ENCODE data around the gene GDPD2.
"Not testable (repeated sequence)": the region's sequence is repeated elsewhere in the genome, so short reads cannot be mapped to it uniquely, and the experiment has no call there.

GDPD2 gene

DNA sequence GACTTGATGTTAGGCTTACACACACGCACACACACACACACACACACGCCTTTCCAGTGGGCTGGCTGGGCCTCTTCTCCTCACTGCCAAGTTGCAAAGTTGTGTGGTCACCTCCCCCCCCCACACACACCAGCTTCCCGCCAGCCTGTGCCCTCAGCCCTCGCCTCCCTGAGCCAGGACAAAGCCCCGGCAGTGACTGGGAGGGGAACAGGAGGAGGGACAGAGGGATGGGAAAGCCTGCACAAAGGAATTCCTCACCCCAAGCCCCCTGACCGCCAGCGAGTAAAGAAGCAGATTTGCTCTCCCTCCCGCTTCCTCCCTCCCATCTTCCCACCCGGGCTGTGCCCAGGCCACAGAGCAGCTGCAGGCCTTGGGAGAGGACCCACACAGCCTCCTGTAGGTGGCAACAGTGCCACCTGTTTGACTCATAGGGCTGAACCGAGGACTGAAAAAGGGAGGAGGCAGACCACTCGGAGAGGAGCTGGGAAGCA, at the start of gene GDPD2:
Gene GDPD2 (plus strand): TSS at position 464 of the 491 bp plus-strand sequence. CDS start 1,671 bp downstream, outside the sequence.
- no peak for DNase-seq (ENCODE audit: low read depth)

DNA sequence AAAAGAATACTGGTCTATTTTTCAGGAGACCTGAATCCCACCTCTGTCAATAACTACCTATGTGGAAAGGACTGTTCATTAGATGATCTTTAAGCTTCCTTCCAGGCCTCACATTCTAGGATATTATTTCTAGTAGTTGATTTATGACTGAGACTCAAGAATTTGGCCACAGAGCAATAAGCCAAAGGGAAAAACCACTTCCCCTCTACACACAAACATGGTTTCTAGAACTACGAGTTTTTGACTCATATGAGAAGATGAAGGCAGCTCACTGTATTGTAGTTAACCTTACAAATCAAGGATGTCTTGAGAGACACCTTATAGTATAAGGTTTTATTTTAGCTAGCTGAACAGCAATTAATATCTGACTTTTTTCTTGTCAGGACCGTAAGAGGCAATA, 36.9 kb upstream of the GDPD2 start:
- peak; percentile 2 for DNase-seq (ENCODE audit: low read depth)

DNA sequence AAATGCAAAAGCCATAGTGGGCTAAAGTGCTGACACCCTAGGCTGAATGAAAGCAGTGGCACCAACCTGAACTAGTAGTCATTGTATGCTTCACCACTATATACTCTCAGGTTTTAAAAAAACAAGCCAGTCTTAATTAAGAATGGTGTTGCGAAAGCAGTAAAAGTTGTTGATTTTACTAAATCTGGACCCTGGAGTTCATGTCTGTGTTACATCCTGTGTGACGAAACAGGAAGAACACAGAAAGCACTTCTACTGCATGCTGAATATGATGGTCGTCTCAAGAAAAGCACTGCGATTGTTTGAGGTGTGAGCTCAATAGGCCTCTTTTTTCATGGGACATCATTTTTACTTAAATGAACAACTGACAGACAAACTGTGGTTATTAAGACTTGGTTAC, 24.2 kb upstream of the GDPD2 start:
- DNase-seq (ENCODE audit: low read depth), result no peak

GRCh38 chrX:70400181-70400580, 22.9 kb upstream of the GDPD2 start:
- DNase-seq (ENCODE audit: low read depth), result not testable (repeated sequence)

- DNase-seq (ENCODE audit: low read depth), result no peak
These were observed 20.4 kb upstream of the GDPD2 start for GRCh38 chrX:70402721-70403120.

GRCh38 chrX:70405003-70405402, 18.1 kb upstream of the GDPD2 start:
- no peak for DNase-seq (ENCODE audit: low read depth)

- no peak for DNase-seq (ENCODE audit: low read depth)
These were observed 12.2 kb upstream of the GDPD2 start for GRCh38 chrX:70410921-70411320.

- no peak for DNase-seq (ENCODE audit: low read depth)
These were observed 11.6 kb upstream of the GDPD2 start for GRCh38 chrX:70411475-70411874.

DNA sequence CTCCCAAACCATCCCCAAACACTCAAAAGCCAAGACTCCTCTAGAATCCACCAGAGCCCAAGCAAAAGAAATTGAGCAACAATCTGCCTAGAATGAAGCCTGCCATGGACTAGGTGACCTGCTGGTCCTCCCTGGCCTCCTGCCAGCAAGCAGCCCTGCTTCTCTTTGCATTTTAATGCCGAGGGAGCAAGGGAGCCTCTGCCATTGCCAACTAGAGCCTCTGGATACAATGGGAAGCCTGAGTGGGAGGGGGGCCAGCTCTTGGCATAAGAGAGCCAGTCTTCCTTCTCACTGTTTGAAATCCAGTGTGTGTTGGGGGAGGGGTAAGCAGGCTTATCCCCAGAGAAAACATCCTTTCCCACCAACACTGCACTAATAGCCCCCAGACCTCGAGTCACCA, 1.5 kb upstream of the GDPD2 start:
- no peak for DNase-seq (ENCODE audit: low read depth)

DNA sequence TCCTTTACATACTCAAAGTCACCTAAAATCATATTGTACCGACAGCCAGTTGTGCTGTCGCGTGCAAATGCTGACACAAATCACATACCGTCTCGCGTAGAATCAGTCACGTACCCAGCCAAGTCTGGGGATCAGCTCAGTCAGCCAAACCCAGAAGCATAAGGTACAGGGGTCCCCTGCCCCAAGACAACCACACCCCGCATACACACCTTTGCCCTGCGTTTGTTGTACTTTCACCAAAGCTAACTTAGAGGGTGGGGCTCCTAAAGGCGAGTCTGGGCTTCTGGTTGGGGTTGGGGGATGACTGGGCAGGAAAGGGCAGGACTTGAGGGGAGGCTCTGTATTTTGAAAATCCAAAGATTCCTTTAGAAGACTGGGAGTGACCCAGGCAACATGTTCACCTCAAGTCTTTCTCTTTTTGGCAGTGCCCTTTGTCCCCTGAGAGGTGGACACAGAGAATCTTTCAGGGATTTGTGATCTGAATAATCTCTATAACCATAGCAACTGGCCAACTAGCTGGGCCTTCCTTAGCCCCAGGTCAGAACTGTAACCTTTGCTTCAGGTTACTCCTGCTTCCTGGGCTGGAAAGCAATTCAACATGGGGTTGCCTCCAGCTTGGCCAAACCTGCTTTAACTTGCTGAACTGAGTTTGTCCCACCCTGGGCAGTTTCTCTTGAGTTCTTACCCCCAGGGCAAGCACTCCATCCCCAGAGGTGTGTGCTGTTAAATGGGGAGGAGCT, 992 bp downstream of the GDPD2 start:
- no peak for DNase-seq (ENCODE audit: low read depth)

- DNase-seq (ENCODE audit: low read depth), result no peak
These were observed 1.7 kb downstream of the GDPD2 start for GRCh38 chrX:70424801-70425200.

GRCh38 chrX:70426286-70427278, 3.5 kb downstream of the GDPD2 start:
- DNase-seq (ENCODE audit: low read depth), result no peak

GRCh38 chrX:70427365-70427764, 4.3 kb downstream of the GDPD2 start:
- no peak for DNase-seq (ENCODE audit: low read depth)

GRCh38 chrX:70429759-70430158, 6.6 kb downstream of the GDPD2 start:
- no peak for DNase-seq (ENCODE audit: low read depth)

DNA sequence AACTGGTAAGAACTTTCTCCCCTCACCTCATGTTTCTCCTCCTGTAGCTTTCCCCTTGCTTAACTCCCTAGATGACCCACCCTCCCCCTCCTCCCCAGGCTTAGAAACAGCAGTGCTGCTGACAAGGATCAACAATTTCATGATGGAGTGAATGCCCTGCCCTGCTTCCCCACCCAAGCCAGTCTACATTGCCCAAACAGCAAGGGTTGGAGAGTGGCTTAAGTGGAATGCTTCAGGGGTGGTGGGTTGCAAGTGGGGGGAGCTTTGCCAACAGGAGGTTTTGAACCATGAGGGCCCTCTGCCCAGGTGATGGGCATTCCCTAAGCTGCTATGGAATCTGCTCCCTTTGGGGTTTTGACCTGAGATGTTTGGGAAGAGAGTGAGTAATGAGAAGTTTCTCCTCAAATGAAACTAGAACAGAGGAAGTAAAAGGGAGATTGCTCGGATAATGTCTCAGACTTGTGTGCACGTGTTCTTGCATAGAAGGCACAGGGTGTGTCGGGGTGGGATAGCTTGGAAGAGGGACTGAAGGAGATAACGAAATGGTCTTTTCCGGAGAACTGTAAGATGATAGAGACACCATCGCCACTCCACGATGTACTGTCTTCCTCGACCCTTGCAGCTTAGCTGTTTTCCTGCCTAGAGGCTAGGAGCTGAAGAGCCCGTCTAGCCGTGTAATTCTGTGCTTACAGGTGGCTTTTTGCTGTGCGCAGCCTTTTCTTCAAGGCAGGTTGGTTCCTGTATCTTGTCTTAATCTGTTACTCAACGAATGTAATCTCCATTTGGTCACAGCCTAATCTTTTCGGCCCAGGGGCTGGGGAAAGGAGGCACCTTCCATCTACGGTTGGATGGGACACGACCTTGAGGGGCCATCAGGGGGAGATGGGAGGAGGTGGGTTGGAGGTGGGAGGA, 10.1 kb downstream of the GDPD2 start:
- DNase-seq (ENCODE audit: low read depth), result no peak

- DNase-seq (ENCODE audit: low read depth), result no peak
These were observed 10.8 kb downstream of the GDPD2 start for GRCh38 chrX:70433848-70434351.

DNA sequence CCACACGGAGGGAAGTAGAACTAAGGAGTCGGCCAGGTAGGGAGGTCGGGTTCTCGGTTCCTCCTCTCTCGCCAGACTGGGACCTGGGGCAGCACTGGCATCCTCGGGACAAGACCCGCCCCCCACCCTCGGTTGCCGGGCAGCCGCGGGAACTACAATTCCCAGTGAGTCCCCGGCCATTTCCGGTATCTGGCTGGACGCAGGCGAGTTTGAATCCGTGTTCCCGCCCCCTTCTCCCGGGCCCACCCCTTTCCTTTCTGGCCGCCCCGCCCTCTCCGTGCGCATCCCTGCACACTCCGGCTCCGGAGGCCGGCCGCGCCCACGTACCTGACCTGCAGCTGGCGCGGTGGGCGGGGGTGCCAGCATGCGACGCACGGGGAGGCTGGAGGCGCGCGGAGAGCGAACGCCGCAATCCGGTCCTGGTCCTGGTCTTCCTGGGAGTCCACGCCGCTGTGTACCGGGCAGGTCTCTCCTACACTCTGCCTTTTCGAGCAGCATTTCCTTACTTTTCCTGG, 11.3 kb downstream of the GDPD2 start:
- DNase-seq (ENCODE audit: low read depth), result peak; percentile 31

DNA sequence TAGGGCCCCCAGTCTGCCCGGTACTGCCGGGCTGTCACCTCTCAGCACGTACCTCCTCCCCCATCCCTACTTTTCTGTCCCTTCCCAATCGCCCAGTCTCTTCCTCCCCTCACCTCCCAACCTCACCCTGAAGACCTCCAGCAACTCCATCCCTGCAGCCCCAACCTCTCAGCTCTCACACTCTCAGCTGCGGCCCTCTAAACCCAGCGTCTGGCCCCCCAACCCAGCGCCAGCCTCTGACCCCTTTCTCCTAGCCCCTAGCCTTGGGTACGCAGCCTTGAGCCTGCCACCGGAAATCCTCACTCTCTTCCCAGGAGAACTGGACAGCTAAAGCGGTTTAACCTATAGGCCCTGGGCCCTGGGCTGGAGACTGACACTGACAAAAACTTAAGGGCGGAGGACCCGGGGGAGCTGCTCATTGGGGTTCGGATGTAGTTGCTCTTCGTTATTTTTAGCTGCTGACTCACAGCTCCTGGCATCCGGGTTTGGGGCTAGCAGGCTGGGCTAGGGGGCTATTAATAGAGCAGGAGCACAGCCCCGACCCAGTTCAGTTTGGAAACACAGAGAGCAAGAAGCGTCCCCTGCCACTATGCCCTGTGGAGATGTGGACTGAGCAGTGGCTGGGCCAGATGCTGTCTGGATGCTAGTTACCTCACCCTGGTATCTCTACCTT, 11.9 kb downstream of the GDPD2 start:
- no peak for DNase-seq (ENCODE audit: low read depth)

DNA sequence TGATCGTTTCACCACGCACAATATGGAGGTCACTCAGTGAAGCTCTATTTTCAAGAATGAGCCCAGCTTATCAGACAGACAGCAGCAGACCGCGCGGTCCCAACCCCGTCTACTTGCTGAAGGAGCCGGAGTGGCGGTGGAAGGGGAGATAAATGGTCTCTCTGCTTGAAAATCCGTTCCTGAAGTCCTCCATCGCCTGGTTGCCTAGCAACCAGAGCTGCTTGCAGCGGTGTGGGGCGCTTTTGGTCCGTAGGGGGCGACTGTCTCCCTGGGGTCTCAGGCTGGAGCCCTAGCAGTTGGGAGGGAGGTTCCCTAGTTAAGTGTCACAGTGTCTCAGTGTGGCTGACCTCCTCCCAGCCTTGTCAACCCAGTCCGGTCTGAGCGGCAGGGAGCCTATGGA, 13.2 kb downstream of the GDPD2 start:
- DNase-seq (ENCODE audit: low read depth), result no peak

DNA sequence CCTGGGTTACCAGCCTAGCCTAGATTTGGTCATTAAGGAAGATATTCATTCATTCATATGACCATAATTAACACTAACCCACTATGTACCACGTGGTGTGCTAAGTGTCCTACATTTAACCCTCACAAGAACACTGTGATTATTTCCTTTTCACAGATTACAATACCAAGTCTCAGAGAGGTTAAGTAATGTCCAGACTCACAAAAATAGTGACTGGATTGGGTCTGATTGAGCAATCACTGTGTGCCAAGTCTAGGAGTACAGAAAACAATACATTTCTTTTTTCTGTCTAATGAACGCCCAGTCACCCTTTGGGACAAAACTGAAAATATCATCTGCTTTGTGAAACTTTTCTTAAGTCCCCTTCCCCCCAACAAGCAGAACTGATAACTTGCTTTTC, 13.9 kb downstream of the GDPD2 start:
- no peak for DNase-seq (ENCODE audit: low read depth)

Measured in GM04504 (cell line).